ENCODE measurements around the gene RFK.

GRCh38 chr9:76370396-76371023 is 23.7 kb downstream of the RFK start:
- no peak for TF ChIP-seq CTCF (IDR thresholded peaks at IDR 0.05)
- no peak for TF ChIP-seq POLR2A (IDR thresholded peaks at IDR 0.05)
- TF ChIP-seq EP300 (IDR thresholded peaks at IDR 0.05) = no peak
- no peak for TF ChIP-seq POLR2AphosphoS5 (IDR thresholded peaks at IDR 0.05)

Data from stomach (tissue), 4 donors.